Astrocyte (in vitro differentiated cells and primary cell): ENCODE results near the gene SGSM2. TPM values are rescaled to one million over a fixed set of nuclear protein-coding genes. Genes with fewer than 3 reads are reported as not detected.

Experiments
- DNase-seq: peaks from one replicate; pipeline ENCODE4 v3.0.0-alpha.2; 2010; ENCODE audit warnings: low read depth
- FAIRE-seq: peaks from 2 replicates; lab custom pipeline; 2011; peaks lifted over from hg19 to GRCh38; lab: Jason Lieb, UNC
- H2AFZ ChIP-seq: 2 replicates; pipeline ENCODE4 v1.6.0; 2012; ENCODE audit warnings: low read depth, low read length, inconsistent platforms
- H3K27ac ChIP-seq: 2 replicates; pipeline ENCODE4 v1.5.1; 2011; ENCODE audit warnings: low read depth, low read length, inconsistent platforms
- H3K27me3 ChIP-seq: 2 replicates; pipeline ENCODE4 v1.6.0; 2011; ENCODE audit warnings: low read length, inconsistent platforms; ENCODE audit not compliant: insufficient read depth
- H3K36me3 ChIP-seq: 2 replicates; pipeline ENCODE4 v1.5.1; 2011; ENCODE audit warnings: low read length, inconsistent platforms; ENCODE audit not compliant: insufficient read depth
- H3K4me1 ChIP-seq: 2 replicates; pipeline ENCODE4 v1.5.1; 2011; ENCODE audit warnings: low read length, inconsistent platforms; ENCODE audit not compliant: insufficient read depth
- H3K4me2 ChIP-seq: 2 replicates; pipeline ENCODE4 v1.6.0; 2012; ENCODE audit warnings: low read length, inconsistent platforms
- H3K4me3 ChIP-seq: 2 replicates; pipeline ENCODE4 v1.5.1; 2011; ENCODE audit warnings: low read depth, mild to moderate bottlenecking, low read length, inconsistent platforms; ENCODE audit not compliant: insufficient read depth
- H3K79me2 ChIP-seq: 2 replicates; pipeline ENCODE4 v1.6.0; 2012; ENCODE audit warnings: mild to moderate bottlenecking, low read length, inconsistent platforms; ENCODE audit not compliant: insufficient read depth
- H3K9ac ChIP-seq: 2 replicates; pipeline ENCODE4 v1.6.0; 2012; ENCODE audit warnings: mild to moderate bottlenecking, low read length, inconsistent platforms
- H3K9me3 ChIP-seq: 2 replicates; pipeline ENCODE4 v1.5.1; 2012; ENCODE audit warnings: low read depth, mild to moderate bottlenecking, low read length, inconsistent platforms; ENCODE audit not compliant: insufficient read depth
- H4K20me1 ChIP-seq: 2 replicates; pipeline ENCODE4 v1.6.0; 2012; ENCODE audit warnings: low read length, inconsistent platforms; ENCODE audit not compliant: insufficient read depth
- H3K27ac Mint-ChIP-seq: one replicate; pipeline ENCODE4 v1.8.0; 2021; ENCODE audit warnings: mild to moderate bottlenecking, mixed read lengths; ENCODE audit not compliant: unreplicated experiment
- H3K27me3 Mint-ChIP-seq: one replicate; pipeline ENCODE4 v1.8.0; 2021; ENCODE audit warnings: low read depth, mixed read lengths; ENCODE audit not compliant: unreplicated experiment
- H3K36me3 Mint-ChIP-seq: one replicate; pipeline ENCODE4 v1.8.0; 2021; ENCODE audit warnings: low read depth, mixed read lengths; ENCODE audit not compliant: unreplicated experiment
- H3K4me1 Mint-ChIP-seq: one replicate; pipeline ENCODE4 v1.8.0; 2021; ENCODE audit warnings: low read depth, mixed read lengths; ENCODE audit not compliant: unreplicated experiment
- H3K4me3 Mint-ChIP-seq: one replicate; pipeline ENCODE4 v1.8.0; 2021; ENCODE audit warnings: mild to moderate bottlenecking, moderate library complexity, mixed read lengths; ENCODE audit not compliant: unreplicated experiment
- H3K9me3 Mint-ChIP-seq: one replicate; pipeline ENCODE4 v1.8.0; 2021; ENCODE audit warnings: mild to moderate bottlenecking, mixed read lengths; ENCODE audit not compliant: unreplicated experiment
- CTCF ChIP-seq: IDR thresholded peaks from 2 replicates; pipeline ENCODE4 v1.5.1; 2011; ENCODE audit warnings: low read depth, mild to moderate bottlenecking, inconsistent platforms, low read length, moderate library complexity; ENCODE audit not compliant: insufficient read depth
- EZH2 ChIP-seq: IDR thresholded peaks from 2 replicates; pipeline ENCODE4 v1.6.1; 2012; ENCODE audit warnings: mild to moderate bottlenecking, low read length, inconsistent platforms; ENCODE audit not compliant: insufficient read depth
- total RNA-seq: library from RNA; stranded (reverse); gene quantifications from 2 replicates; pipeline ENCODE4 v1.2.1, GENCODE V29; 2021

The SGSM2 gene
- total RNA-seq, 1 donor from 2014 or later, result 62.1 TPM

- no peaks in the 10 kb centered on the region for H3K27me3 Mint-ChIP-seq
- H3K9me3 Mint-ChIP-seq, result no peaks in the 10 kb centered on the region
These were observed 65.2 kb downstream of the SGSM2 start for GRCh38 chr17:2402544-2402943.

GRCh38 chr17:2403044-2403443 lies 65.7 kb downstream of the SGSM2 start:
- TF ChIP-seq EZH2 (no peak), CTCF (no peak)
- peaks cover 22% of the 10 kb centered on the region for H3K79me2 ChIP-seq
- no peak overlapping the region for H3K4me2 ChIP-seq
- Mint-ChIP-seq H3K27ac (no peak overlapping the region), H3K4me1 (peaks cover 38% of the 10 kb centered on the region), H3K4me3 (no peak overlapping the region), H3K27me3 (no peaks in the 10 kb centered on the region), H3K9me3 (no peaks in the 10 kb centered on the region), H3K36me3 (no peaks in the 10 kb centered on the region)
- H3K9ac ChIP-seq, result no peak overlapping the region
- H3K4me1 ChIP-seq, result peaks cover 56% of the 10 kb centered on the region
- DNase-seq (no peak), FAIRE-seq (no peak)
- H2AFZ ChIP-seq, result no peak overlapping the region
- no peak overlapping the region for H3K27ac ChIP-seq
- H3K9me3 ChIP-seq, result no peaks in the 10 kb centered on the region
- peaks cover 7% of the 10 kb centered on the region for H4K20me1 ChIP-seq
- no peaks in the 10 kb centered on the region for H3K27me3 ChIP-seq
- H3K36me3 ChIP-seq, result no peaks in the 10 kb centered on the region
- no peak overlapping the region for H3K4me3 ChIP-seq

More at GRCh38 chr17:2402544-2402943, 65.2 kb downstream of the SGSM2 start:
- DNase-seq, result no peak
- Mint-ChIP-seq H3K27ac (peak overlapping the region; percentile 66), H3K4me1 (peaks cover 42% of the 10 kb centered on the region), H3K4me3 (peak overlapping the region; percentile 82), H3K36me3 (no peaks in the 10 kb centered on the region)
- Histone ChIP-seq H3K4me3 (peak overlapping the region; percentile 52), H3K79me2 (peaks cover 27% of the 10 kb centered on the region), H3K9me3 (no peaks in the 10 kb centered on the region), H3K4me1 (peaks cover 58% of the 10 kb centered on the region), H4K20me1 (peaks cover 12% of the 10 kb centered on the region), H3K36me3 (no peaks in the 10 kb centered on the region), H3K9ac (peak overlapping the region; percentile 76), H2AFZ (no peak overlapping the region), H3K27me3 (no peaks in the 10 kb centered on the region), H3K4me2 (peak overlapping the region; percentile 93), H3K27ac (peak overlapping the region; percentile 55)
- TF ChIP-seq CTCF, result no peak
- TF ChIP-seq EZH2, result no peak
- FAIRE-seq, result no peak

GRCh38 chr17:2405247-2405926 lies 68.1 kb downstream of the SGSM2 start:
- H2AFZ ChIP-seq, result no peak overlapping the region
- no peaks in the 10 kb centered on the region for H3K27me3 Mint-ChIP-seq
- peak overlapping the region; percentile 28 for H3K9ac ChIP-seq
- H3K27ac ChIP-seq, result peak overlapping the region; percentile 98
- H3K4me3 Mint-ChIP-seq, result peak overlapping the region; percentile 79
- H3K36me3 ChIP-seq, result no peaks in the 10 kb centered on the region
- no peaks in the 10 kb centered on the region for H3K27me3 ChIP-seq
- peaks cover 45% of the 10 kb centered on the region for H3K4me1 ChIP-seq
- peaks cover 31% of the 10 kb centered on the region for H3K4me1 Mint-ChIP-seq
- H3K9me3 ChIP-seq, result no peaks in the 10 kb centered on the region
- no peak for TF ChIP-seq CTCF
- no peak for TF ChIP-seq EZH2
- no peak overlapping the region for H3K4me3 ChIP-seq
- H3K36me3 Mint-ChIP-seq, result no peaks in the 10 kb centered on the region
- peak; percentile 43 for FAIRE-seq
- DNase-seq, result peak; percentile 82
- peak overlapping the region; percentile 73 for H3K4me2 ChIP-seq
- H4K20me1 ChIP-seq, result no peaks in the 10 kb centered on the region
- H3K27ac Mint-ChIP-seq, result peak overlapping the region; percentile 98
- H3K9me3 Mint-ChIP-seq, result no peaks in the 10 kb centered on the region
- H3K79me2 ChIP-seq, result peaks cover 2% of the 10 kb centered on the region
